22Rv1 (cell line): ENCODE data around the gene GCH1.

Experiments
- ZFX ChIP-seq: fragments of 450-650 bp; IDR thresholded peaks from 2 replicates; pipeline ENCODE4 v1.6.1; 2017; ENCODE audit warnings: antibody characterized with exemption, borderline replicate concordance
- TF ChIP-seq, protein P1 (sequence below): fragments of 450-650 bp; IDR thresholded peaks from 2 replicates; pipeline ENCODE4 v1.5.1; 2017; ENCODE audit warnings: mild to moderate bottlenecking

- TF ChIP-seq, protein P1, sequence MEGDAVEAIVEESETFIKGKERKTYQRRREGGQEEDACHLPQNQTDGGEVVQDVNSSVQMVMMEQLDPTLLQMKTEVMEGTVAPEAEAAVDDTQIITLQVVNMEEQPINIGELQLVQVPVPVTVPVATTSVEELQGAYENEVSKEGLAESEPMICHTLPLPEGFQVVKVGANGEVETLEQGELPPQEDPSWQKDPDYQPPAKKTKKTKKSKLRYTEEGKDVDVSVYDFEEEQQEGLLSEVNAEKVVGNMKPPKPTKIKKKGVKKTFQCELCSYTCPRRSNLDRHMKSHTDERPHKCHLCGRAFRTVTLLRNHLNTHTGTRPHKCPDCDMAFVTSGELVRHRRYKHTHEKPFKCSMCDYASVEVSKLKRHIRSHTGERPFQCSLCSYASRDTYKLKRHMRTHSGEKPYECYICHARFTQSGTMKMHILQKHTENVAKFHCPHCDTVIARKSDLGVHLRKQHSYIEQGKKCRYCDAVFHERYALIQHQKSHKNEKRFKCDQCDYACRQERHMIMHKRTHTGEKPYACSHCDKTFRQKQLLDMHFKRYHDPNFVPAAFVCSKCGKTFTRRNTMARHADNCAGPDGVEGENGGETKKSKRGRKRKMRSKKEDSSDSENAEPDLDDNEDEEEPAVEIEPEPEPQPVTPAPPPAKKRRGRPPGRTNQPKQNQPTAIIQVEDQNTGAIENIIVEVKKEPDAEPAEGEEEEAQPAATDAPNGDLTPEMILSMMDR, result no peak
- no peak for TF ChIP-seq ZFX
Measured at GRCh38 chr14:54829486-54830224, 73.0 kb downstream of the GCH1 start.
